ENCODE results near the gene GPR155.

DNA sequence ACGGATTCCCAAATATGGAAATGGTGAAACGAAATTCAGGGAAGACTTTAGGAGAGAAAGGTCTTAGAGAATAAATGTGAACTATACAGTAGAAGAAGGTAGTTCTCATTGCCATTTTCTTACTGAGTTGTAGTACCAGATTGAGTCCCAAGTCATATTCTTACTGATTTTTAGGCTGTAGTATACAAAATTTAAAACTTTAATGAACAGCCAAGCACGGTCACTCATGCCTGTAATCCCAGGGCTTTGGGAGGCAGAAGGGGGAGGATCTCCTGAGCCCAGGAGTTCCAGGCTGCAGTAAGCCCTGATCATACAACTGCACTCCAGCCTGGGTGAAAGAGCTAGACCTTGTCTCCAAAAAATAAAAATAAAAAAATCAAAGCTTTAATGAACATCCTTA lies 89.1 kb downstream of the GPR155 start:
- no peak for TF ChIP-seq POLR2AphosphoS5 (IDR thresholded peaks at IDR 0.05)
- TF ChIP-seq, protein P1, sequence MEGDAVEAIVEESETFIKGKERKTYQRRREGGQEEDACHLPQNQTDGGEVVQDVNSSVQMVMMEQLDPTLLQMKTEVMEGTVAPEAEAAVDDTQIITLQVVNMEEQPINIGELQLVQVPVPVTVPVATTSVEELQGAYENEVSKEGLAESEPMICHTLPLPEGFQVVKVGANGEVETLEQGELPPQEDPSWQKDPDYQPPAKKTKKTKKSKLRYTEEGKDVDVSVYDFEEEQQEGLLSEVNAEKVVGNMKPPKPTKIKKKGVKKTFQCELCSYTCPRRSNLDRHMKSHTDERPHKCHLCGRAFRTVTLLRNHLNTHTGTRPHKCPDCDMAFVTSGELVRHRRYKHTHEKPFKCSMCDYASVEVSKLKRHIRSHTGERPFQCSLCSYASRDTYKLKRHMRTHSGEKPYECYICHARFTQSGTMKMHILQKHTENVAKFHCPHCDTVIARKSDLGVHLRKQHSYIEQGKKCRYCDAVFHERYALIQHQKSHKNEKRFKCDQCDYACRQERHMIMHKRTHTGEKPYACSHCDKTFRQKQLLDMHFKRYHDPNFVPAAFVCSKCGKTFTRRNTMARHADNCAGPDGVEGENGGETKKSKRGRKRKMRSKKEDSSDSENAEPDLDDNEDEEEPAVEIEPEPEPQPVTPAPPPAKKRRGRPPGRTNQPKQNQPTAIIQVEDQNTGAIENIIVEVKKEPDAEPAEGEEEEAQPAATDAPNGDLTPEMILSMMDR (IDR thresholded peaks at IDR 0.05) = no peak
- no peak for TF ChIP-seq EP300 (IDR thresholded peaks at IDR 0.05)
